GM12892 (cell line): ENCODE results near the gene CD300LF.

Experiments used
- POLR2A ChIP-seq: IDR thresholded peaks from 2 replicates; pipeline ENCODE4 v1.6.1; 2011; ENCODE audit warnings: low read depth, low read length, control low read depth
- POLR2AphosphoS5 ChIP-seq: IDR thresholded peaks from 2 replicates; pipeline ENCODE4 v1.6.1; 2011; ENCODE audit warnings: low read depth, low read length, control low read depth

- TF ChIP-seq POLR2AphosphoS5: no peak
- no peak for TF ChIP-seq POLR2A
Observed at GRCh38 chr17:74728702-74729075, 16.0 kb upstream of the CD300LF start.
